IMR-90 (cell line): ENCODE results near the gene C1GALT1C1.
A peak's percentile ranks its signal among the peaks of the same experiment; 100 is the strongest.

ENCODE experiments used
- BHLHE40 ChIP-seq: fragments of 150-350 bp; IDR thresholded peaks from 2 replicates; pipeline ENCODE4 v1.6.1; 2016; ENCODE audit warnings: mild to moderate bottlenecking, low read depth, low read length
- CTCF ChIP-seq: conservative IDR thresholded peaks from 2 replicates; pipeline ENCODE4 v1.5.1; 2012; ENCODE audit warnings: mild to moderate bottlenecking, low read depth, low read length, improper control_type of control experiment
- ELK1 ChIP-seq: fragments of 150-350 bp; IDR thresholded peaks from 2 replicates; pipeline ENCODE4 v1.6.1; 2016; ENCODE audit warnings: low read depth, mild to moderate bottlenecking, low read length, moderate library complexity, borderline replicate concordance
- POLR2A ChIP-seq: IDR thresholded peaks from 2 replicates; pipeline ENCODE4 v1.6.1; 2012; ENCODE audit warnings: mild to moderate bottlenecking, low read depth, low read length
- RAD21 ChIP-seq: IDR thresholded peaks from 2 replicates; pipeline ENCODE4 v1.6.1; 2012; ENCODE audit warnings: low read length, improper control_type of control experiment
- SMC3 ChIP-seq: fragments of 150-350 bp; IDR thresholded peaks from 2 replicates; pipeline ENCODE4 v1.6.1; 2016; ENCODE audit warnings: low read depth, mild to moderate bottlenecking, antibody characterized with exemption, low read length, moderate library complexity
- USF2 ChIP-seq: fragments of 150-350 bp; IDR thresholded peaks from 2 replicates; pipeline ENCODE4 v1.6.1; 2017; ENCODE audit warnings: mild to moderate bottlenecking, antibody characterized with exemption, low read length, low read depth

GRCh38 chrX:120603707-120604360 lies 26.0 kb downstream of the C1GALT1C1 start, which contains the start of gene MCTS1:
- TF ChIP-seq CTCF: no peak
- no peak for TF ChIP-seq RAD21
- TF ChIP-seq SMC3: no peak
- no peak for TF ChIP-seq ELK1
- peak; percentile 61; the same call in 1 of the 2 replicates for TF ChIP-seq POLR2A
- no peak for TF ChIP-seq USF2
- no peak for TF ChIP-seq BHLHE40
